ENCODE measurements around the gene NPAS3. TPM values are rescaled to one million over a fixed set of nuclear protein-coding genes. Genes with fewer than 3 reads are reported as not detected.

NPAS3 gene
- total and polyA plus RNA-seq, 8 donors = 0.09 to 0.79 (median 0.56) TPM

DNA sequence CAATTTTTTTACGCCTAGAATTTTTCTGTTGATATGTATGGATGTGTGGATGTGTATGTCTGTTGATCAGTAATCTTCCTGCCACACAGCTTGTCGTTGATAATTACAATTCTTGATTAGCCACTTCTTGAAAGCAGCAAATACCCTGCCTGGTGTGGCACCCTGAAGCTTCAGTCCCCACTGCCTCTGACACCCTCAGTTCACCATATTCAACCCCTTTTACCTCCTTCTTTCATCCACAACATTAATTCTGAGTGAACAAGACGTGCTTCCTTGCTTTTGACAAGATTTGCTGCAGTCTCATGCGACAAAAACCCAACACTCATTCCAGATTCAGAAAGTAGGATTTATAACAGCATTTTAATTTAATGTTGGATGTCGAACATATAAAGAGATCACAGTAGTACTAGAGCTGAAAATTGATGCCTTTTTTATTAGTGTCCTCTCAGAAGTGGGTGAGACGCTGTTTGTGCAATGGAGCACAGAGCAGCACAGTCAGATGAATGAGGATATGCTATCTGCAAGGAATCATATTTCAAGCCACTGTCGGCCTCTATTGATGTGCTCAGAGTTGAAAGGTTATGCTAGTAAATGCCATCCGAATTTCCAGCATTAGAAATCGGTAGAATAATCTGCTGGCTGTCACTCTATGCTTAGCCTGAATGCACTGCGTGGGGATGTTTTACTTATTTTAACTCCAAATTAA is 628.5 kb downstream of the NPAS3 start:
- no peak overlapping the region for H3K4me3 ChIP-seq
- no peaks in the 10 kb centered on the region for H3K36me3 ChIP-seq
- H3K9me3 ChIP-seq = no peaks in the 10 kb centered on the region
- TF ChIP-seq CTCF (IDR thresholded peaks at IDR 0.05) = no peak
- no peaks in the 10 kb centered on the region for H3K27me3 ChIP-seq
- no peak for DNase-seq
- H3K27ac ChIP-seq = no peak overlapping the region
- H3K4me1 ChIP-seq = no peaks in the 10 kb centered on the region
- intact Hi-C loops (cut with DNase I) = no loop called here
- ATAC-seq = no peak

- Histone ChIP-seq H3K4me3 (no peak overlapping the region), H3K9me3 (no peaks in the 10 kb centered on the region), H3K27ac (no peak overlapping the region), H3K27me3 (no peaks in the 10 kb centered on the region), H3K4me1 (no peaks in the 10 kb centered on the region), H3K36me3 (no peaks in the 10 kb centered on the region)
- DNase-seq = no peak
- intact Hi-C loops (cut with DNase I) = no loop called here
- no peak for ATAC-seq
- no peak for TF ChIP-seq CTCF (IDR thresholded peaks at IDR 0.05)
Observed at GRCh38 chr14:33567731-33568130, 629.1 kb downstream of the NPAS3 start.

DNA sequence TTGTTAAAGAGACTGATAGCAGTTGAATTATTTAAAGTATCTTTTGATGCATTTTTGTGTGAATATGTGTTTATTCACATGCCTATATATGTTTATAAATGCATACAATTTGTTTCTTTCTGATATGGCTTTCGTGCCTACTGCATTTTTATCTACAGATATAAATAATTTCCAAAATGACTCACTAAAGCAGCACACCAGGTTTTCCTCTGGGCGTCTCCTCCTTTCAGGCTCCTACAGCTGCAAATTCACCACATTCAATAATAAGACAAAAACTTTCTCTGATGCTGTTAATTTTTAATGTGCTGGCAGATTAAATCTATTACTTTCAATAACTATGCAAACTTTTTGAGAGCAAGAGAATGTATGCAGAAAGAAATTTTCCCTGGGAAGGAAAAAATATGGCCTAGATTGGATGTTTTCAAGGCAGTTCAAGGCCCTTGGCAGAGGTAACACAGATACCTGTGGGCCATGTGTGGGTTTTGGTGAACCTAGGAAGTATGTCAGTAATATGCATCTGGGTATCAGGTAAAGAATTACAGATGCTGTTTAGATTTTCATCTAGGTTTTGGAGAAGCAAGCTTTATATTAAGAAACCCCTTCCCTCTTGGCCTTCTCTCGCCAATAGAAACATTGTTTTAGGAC is 630.4 kb downstream of the NPAS3 start:
- Histone ChIP-seq H3K36me3 (no peaks in the 10 kb centered on the region), H3K27me3 (no peaks in the 10 kb centered on the region), H3K27ac (no peak overlapping the region), H3K9me3 (no peaks in the 10 kb centered on the region), H3K4me1 (no peaks in the 10 kb centered on the region), H3K4me3 (no peak overlapping the region)
- DNase-seq (no peak), ATAC-seq (no peak)
- TF ChIP-seq CTCF (IDR thresholded peaks at IDR 0.05) = no peak
- intact Hi-C loops (cut with DNase I) = no loop called here

- no peak overlapping the region for H3K4me3 ChIP-seq
- no peaks in the 10 kb centered on the region for H3K27me3 ChIP-seq
- TF ChIP-seq CTCF (IDR thresholded peaks at IDR 0.05) = no peak
- H3K9me3 ChIP-seq = no peaks in the 10 kb centered on the region
- intact Hi-C loops (cut with DNase I) = no loop called here
- ATAC-seq (no peak), DNase-seq (no peak)
- no peaks in the 10 kb centered on the region for H3K36me3 ChIP-seq
- no peak overlapping the region for H3K27ac ChIP-seq
- no peaks in the 10 kb centered on the region for H3K4me1 ChIP-seq
Observed at GRCh38 chr14:33569821-33570687, 631.4 kb downstream of the NPAS3 start.

Data from left lung (tissue), 10 donors.